Measurements from ENCODE around the gene CHEK2.

DNA sequence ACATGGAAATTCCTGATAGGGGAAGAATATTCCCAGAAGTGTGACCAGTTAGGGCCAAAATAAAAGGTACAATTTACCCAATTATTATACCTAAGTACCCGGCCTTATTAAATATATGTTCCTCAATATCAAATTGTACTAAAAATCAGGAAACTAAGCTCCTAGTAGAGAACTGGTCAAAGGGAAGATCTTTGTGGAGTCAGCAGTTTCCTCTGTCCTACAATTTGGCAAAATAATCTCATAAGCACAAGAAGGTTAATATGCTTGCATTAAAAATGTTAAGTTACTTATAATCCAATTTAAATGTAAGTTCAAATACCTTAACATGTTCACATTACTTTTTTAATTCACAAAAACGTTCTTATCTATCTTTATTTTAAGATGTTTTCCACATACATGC is 72.2 kb downstream of the CHEK2 start:
- TF ChIP-seq, protein P1, sequence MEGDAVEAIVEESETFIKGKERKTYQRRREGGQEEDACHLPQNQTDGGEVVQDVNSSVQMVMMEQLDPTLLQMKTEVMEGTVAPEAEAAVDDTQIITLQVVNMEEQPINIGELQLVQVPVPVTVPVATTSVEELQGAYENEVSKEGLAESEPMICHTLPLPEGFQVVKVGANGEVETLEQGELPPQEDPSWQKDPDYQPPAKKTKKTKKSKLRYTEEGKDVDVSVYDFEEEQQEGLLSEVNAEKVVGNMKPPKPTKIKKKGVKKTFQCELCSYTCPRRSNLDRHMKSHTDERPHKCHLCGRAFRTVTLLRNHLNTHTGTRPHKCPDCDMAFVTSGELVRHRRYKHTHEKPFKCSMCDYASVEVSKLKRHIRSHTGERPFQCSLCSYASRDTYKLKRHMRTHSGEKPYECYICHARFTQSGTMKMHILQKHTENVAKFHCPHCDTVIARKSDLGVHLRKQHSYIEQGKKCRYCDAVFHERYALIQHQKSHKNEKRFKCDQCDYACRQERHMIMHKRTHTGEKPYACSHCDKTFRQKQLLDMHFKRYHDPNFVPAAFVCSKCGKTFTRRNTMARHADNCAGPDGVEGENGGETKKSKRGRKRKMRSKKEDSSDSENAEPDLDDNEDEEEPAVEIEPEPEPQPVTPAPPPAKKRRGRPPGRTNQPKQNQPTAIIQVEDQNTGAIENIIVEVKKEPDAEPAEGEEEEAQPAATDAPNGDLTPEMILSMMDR (IDR thresholded peaks at IDR 0.05): no peak
- TF ChIP-seq POLR2AphosphoS5 (IDR thresholded peaks at IDR 0.05) (no peak), POLR2A (IDR thresholded peaks at IDR 0.05) (no peak), EP300 (IDR thresholded peaks at IDR 0.05) (no peak)

All from sigmoid colon (tissue), 4 donors.